Activated CD4-positive, alpha-beta T cell treated with anti-CD3 and anti-CD28 coated beads for 24 hours (primary cell): Measurements from ENCODE around the gene PCNX1.

Source experiments
- DNase-seq, 2 donors: peaks; one replicate each; pipeline ENCODE4 v3.0.0-alpha.2; 2020; ENCODE audit warnings: low read depth in 2 of 2

PCNX1 gene

GRCh38 chr14:70957710-70958109, 50.5 kb downstream of the PCNX1 start:
- no peak for DNase-seq

DNA sequence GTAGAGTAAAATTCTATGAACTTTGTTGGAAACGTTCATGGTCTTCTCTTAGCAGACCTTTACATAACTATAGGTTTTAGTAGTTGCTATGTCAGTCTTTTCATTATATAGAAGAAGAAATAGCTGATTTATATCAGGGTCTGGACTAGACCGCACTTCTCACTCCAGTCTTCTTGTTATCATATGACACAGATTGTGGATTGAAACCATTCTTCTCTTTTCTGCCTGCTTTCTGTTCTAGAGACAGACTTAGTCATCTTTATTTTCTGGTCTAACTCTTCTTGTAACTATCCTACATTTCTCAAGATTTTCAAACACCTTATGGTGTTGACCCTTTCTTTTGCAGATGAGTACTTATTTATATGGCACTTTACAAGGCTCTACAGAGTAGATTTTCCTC, 55.7 kb downstream of the PCNX1 start:
- no peak for DNase-seq

DNA sequence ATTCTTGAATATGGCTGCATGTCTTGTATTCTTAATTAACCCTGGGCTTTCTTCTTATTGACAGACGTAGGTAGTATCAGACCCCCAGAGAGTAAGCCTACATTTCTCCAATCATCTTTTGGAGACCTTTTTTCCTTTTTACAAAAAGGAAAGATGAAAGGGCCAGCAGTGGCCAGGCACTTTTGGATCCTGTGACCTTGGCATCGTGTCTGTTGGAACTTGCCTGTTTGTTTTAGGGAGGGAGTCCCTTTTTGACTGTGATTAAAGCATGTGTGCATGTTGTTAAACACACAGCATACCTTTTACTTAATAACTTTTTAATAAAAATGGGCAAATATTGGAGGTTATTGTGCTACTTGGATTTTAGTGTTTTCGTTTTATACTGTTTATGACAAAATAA, 57.2 kb downstream of the PCNX1 start:
- DNase-seq, result no peak

- DNase-seq, result no peak
Measured at GRCh38 chr14:70971560-70971959, 64.3 kb downstream of the PCNX1 start.

- peak; percentile 74 to 79 for DNase-seq
Measured at GRCh38 chr14:70972107-70972976, 65.1 kb downstream of the PCNX1 start.

- no peak for DNase-seq
Measured at GRCh38 chr14:70976591-70976990, 69.3 kb downstream of the PCNX1 start.

DNA sequence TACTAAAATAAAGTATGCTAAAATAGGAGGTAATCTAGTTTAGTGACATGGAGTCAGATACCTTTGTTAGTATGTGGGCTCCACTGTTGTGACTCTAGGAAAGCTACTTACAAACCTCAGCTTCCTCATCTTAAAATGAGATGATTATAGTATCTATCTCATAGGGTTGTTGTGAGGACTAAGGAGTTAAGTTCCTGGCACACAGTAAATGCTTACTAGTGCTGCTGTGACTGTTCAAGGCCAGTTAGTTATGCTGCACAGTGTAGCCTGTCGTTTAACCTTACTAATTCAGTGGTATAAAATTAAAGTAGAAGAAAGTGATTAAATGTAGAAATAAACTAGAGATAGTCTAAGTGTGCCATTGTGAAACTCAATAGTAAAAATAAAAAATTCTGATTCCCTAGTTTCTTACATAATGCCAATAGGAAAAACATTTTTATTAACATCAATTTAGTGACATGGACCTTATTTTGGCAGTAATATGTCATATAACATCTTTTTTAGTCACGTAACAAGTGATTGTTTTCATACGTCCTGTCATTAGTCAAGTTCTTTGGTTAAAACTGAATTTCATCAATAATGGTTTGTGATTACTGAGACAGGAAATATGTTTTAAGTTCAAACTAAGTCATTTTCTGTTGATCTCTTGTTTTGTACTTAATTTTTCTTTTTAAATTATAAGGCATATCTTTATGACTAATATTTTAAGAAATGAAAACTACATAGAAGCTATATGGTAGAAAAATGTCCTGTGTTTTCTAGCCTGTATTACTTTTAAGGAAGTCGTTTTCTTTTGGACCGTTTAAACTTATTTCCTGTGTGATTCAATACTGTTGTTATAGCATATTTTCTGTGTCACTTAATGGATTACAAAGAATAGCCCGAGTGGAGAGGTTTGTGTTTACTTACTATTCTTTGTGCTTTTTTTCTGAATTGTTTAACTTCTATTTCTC, 74.0 kb downstream of the PCNX1 start:
- no peak for DNase-seq

GRCh38 chr14:70982200-70982599, 74.9 kb downstream of the PCNX1 start:
- DNase-seq, result no peak

DNA sequence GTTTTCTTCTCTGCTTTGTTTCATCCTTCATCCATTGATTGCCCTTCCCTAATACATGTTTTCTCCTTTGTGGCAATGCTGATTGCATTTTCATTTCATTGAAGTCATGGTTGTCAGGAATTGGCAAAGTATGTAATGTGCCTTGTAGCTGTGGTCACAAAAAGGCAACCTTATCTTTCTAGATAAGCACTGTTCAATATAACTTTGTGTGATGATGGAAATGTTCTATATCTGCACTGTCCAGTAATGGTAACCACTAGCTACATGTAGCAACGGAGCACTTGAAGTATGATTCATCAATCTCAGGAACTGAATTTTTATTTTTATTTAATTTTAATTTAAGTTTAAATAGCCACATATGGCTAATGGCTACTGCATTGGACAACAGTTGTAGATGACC, 79.8 kb downstream of the PCNX1 start:
- DNase-seq, result no peak

DNA sequence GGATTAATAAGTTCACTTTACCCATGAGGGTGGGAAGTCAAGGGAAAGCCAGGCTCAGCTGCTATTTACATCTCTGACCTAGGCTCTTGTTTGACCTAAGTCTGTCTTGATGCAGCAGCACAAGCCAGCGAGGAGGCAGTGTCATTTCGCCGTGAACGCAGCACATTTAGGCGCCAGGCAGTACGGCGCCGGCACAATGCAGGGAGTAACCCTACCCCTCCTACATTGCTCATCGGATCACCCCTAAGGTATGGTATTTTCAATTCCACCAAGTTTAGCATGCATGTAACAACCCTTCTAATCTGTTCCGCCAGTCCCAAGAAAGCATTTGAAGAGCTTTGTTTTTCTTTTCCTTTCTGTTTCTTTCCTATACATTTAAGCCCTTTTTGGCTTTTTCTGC, 81.2 kb downstream of the PCNX1 start:
- no peak for DNase-seq

GRCh38 chr14:70993931-70994330, 86.7 kb downstream of the PCNX1 start:
- no peak for DNase-seq

DNA sequence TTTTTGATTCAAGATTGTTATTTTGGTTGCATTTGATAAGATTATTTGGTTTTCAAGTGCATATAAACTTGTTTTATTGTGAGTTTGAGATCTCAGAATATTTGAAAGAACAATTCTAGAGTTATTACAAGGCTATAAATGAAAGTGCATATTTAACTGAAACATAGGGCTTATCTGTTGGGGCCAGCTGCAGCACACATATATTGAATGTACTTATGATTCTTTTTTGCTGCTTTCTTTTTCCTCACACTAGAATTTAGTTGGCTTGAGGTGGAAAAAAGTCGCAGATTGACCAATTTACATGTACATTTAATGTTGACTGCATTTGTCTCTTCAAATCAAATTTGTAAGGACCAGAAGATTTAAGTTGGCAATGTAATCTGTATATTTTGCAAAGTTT, 88.0 kb downstream of the PCNX1 start:
- no peak for DNase-seq

GRCh38 chr14:70995671-70996070, 88.4 kb downstream of the PCNX1 start:
- no peak for DNase-seq

GRCh38 chr14:70999117-70999516, 91.9 kb downstream of the PCNX1 start:
- DNase-seq, result no peak

DNA sequence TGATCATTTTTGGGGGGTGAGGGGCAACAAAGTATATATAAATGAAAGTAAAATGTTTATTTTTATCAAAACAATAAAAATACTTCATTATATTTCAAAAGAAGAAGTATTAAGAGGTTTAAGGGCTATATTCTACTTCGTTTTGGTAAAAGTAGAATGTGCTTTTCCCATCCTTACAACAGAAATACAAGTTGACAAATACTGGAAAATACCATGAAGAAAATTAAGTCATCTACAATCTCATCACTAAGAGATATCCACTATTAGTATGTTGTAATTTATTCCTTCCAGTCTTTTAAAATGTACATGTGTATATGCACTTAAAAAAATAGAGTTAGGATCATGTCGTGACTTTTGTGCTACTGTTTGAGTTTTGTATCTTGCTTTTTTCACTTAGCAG, 92.8 kb downstream of the PCNX1 start:
- no peak for DNase-seq

DNA sequence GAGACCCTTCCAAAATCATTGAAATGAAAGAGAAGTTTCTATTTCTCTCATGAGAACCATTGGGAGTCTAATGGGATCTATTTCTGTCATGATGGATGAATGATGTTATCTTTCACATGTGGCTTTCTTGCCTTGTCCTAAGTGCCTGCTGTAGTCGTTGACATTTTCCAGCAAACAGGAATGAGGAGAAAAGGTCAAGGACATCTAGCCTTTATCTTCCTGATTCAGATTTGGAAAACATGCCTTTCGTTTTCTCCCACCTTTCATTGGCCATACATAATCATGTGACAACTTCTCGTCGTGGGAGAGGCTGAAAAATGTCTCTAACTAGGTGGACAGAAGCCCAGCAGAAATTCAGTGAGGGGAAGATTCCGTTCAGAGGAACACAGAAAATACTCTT, 94.5 kb downstream of the PCNX1 start:
- DNase-seq, result no peak

GRCh38 chr14:71003156-71003555, 95.9 kb downstream of the PCNX1 start:
- no peak for DNase-seq

DNA sequence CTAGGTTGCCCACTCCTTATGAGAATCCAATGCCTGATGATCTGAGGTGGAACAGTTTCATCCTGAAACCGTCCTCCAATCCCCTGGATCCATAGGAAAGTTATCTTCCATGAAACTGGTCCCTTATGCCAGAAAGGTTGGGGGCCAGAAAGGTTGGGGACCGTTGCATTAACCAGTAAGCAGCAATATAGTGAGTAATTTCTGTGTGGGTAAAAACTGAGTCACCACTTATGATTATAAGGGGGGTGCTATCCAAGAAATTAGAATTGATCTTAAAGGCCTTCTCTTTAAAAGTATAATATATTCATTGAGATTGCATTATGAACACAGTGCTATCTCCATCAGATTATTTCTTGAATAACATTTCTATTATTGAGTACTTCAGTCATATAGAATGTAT, 97.2 kb downstream of the PCNX1 start:
- no peak for DNase-seq

GRCh38 chr14:71005076-71005475, 97.8 kb downstream of the PCNX1 start:
- no peak for DNase-seq

DNA sequence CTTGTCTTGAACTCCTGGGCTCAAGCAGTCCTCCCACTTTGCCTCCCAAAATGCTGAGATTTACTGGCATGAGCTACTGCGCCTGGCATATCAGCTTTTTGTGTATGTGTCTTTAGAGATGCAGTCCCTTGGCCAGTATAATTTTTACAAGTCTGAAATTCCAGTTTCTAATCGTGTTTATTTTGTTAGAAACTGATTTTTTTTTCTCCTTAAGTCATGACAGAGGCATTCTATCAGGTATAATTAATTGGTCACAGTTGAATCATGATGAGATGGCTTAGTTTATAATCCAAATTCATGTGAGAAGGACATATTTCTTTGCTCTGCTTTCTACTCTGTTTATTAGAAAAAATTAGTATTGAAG, 98.9 kb downstream of the PCNX1 start:
- DNase-seq, result no peak

- no peak for DNase-seq
Measured at GRCh38 chr14:71011479-71011878, 104.2 kb downstream of the PCNX1 start.

GRCh38 chr14:71012888-71013287, 105.6 kb downstream of the PCNX1 start:
- DNase-seq, result no peak
